Measurements from ENCODE around the gene STRA6. TPM values are rescaled to one million over a fixed set of nuclear protein-coding genes. Genes with fewer than 3 reads are reported as not detected.
A peak's percentile ranks its signal among the peaks of the same experiment; 100 is the strongest.

Gene STRA6
- total and polyA plus RNA-seq, 2 of the 8 experiments (the other 6 are each of a cell fraction or from before 2014, with no cell fraction given): 9.3 to 14.5 TPM

DNA sequence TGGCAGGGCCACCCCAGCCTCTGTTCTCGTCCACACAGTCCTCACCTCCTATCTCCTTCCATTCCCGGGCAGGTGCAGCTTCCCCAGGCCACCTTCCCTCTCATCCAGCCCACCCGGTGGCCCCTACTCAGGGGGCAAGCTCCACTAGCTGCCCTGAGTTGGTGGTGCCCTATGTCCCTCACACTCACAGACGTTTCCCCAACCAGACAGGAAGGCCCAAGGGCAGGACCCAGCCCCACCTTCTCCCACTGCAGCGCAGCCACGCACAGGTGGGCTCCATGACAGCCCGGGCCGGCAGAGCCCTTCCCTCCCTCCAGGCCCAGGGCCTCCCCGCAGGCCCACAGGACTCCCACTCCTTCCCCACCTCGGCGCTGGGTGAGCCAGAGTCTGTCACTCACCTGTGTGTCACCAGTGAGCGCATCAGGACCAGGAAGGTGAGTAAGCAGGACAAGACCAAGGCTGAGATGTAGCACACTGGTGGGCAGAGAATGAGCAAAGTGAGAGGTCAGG, 17.9 kb downstream of the STRA6 start:
- no peak overlapping the region for H4K91ac ChIP-seq (replicated peaks; ENCODE audit: insufficient read length, low read length)
- H3K4me3 ChIP-seq (ENCODE audit: extremely low read depth in 1 of 4, insufficient read depth in 2 of 4, low read depth in 3 of 4, low read length in 4 of 4): no peak overlapping the region
- no peak overlapping the region for H2BK5ac ChIP-seq (ENCODE audit: low read depth, low read length)
- no peak overlapping the region for H2BK20ac ChIP-seq (ENCODE audit: low read length)
- POLR2A ChIA-PET (ENCODE audit: partially characterized antibody): interaction anchor here (0.9 to 10.3 kb wide), 4 partner anchors 10 to 16 kb away, joined by 3 to 76 read pairs (median 6); partner anchors contain the start of genes ISLR and STRA6
- peak overlapping the region; percentile 40; the same call in 1 of the 2 replicates for H4K8ac ChIP-seq (ENCODE audit: extremely low read depth, insufficient read depth, low read length)
- no peak overlapping the region for H3K56ac ChIP-seq (replicated peaks; ENCODE audit: insufficient read length, low read depth, low read length)
- no peak overlapping the region for H2BK12ac ChIP-seq (ENCODE audit: low read depth, low read length)
- H3K4ac ChIP-seq (replicated peaks; ENCODE audit: insufficient read length, low read depth, low read length): no peak overlapping the region
- CTCF ChIA-PET (ENCODE audit: partially characterized antibody): interaction anchor here (1.8 kb wide), 1 partner anchor 10 kb away, joined by 4 read pairs; no protein-coding TSS in a partner anchor
- H3K36me3 ChIP-seq (ENCODE audit: control insufficient read depth in 2 of 4, insufficient read depth in 4 of 4, low read length in 3 of 4): no peaks in the 10 kb centered on the region
- TF ChIP-seq SRF (IDR thresholded peaks at IDR 0.05; ENCODE audit: low read depth, low read length) (no peak), HDAC2 (IDR thresholded peaks at IDR 0.05; ENCODE audit: borderline replicate concordance in 1 of 2, low read depth in 2 of 2, low read length in 2 of 2) (no peak), BCL11A (IDR thresholded peaks at IDR 0.05; ENCODE audit: low read depth in 2 of 2, low read length in 2 of 2) (no peak), KDM4A (IDR thresholded peaks at IDR 0.05; ENCODE audit: low read depth, low read length, severe bottlenecking) (no peak), TBP (IDR thresholded peaks at IDR 0.05; ENCODE audit: low read depth, low read length) (no peak), EZH2 (IDR thresholded peaks at IDR 0.05; ENCODE audit: low read depth, low read length, severe bottlenecking) (no peak), SP4 (IDR thresholded peaks at IDR 0.05; ENCODE audit: low read length) (no peak), GABPA (IDR thresholded peaks at IDR 0.05; ENCODE audit: borderline replicate concordance, insufficient read depth, low read length) (no peak), RXRA (IDR thresholded peaks at IDR 0.05; ENCODE audit: insufficient read depth, low read depth, low read length) (no peak), CHD2 (IDR thresholded peaks at IDR 0.05; ENCODE audit: low read length) (no peak)
- TF ChIP-seq, protein P1, sequence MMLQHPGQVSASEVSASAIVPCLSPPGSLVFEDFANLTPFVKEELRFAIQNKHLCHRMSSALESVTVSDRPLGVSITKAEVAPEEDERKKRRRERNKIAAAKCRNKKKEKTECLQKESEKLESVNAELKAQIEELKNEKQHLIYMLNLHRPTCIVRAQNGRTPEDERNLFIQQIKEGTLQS (IDR thresholded peaks at IDR 0.05; ENCODE audit: insufficient read depth, low read depth, low read length): no peak
- H4K20me1 ChIP-seq (replicated peaks in 1 of 2; ENCODE audit: control insufficient read depth in 1 of 2, insufficient read depth in 2 of 2, low read length in 2 of 2): peaks cover 0 to 2% of the 10 kb centered on the region in 2 experiments
- no peaks in the 10 kb centered on the region for H3K4me1 ChIP-seq (replicated peaks in 1 of 4; ENCODE audit: control insufficient read depth in 3 of 4, insufficient read depth in 4 of 4, low read length in 3 of 4)
- DNase-seq (ENCODE audit: low read depth in 1 of 2, low spot score in 2 of 2) (no peak), FAIRE-seq (no peak)
- 92% methylated on average over 12 of the region's 12 CpGs; no CpG with 5 or more reads in 1 of the 2 experiments for WGBS, 2 experiments (ENCODE audit: extremely low coverage in 1 of 2, insufficient coverage in 1 of 2, insufficient read length in 1 of 2, insufficient replicate concordance in 2 of 2, low coverage in 1 of 2, low lambda C conversion rate in 2 of 2, missing lambda C conversion rate in 1 of 2)
- H3K79me1 ChIP-seq (ENCODE audit: low read depth, low read length): no peaks in the 10 kb centered on the region; the same call in 1 of the 2 replicates
- no peak overlapping the region for H2AFZ ChIP-seq (ENCODE audit: low read length)
- no peak overlapping the region for H3K14ac ChIP-seq (ENCODE audit: insufficient read length)
- no peak overlapping the region for H3K23ac ChIP-seq (ENCODE audit: insufficient read length)
- no peaks in the 10 kb centered on the region for H3K27me3 ChIP-seq (replicated peaks in 1 of 4; ENCODE audit: control insufficient read depth in 3 of 4, extremely low read depth in 1 of 4, insufficient read depth in 3 of 4, low read length in 3 of 4)
- H3K23me2 ChIP-seq (ENCODE audit: low read depth, low read length): no peaks in the 10 kb centered on the region
- H3K9me3 ChIP-seq (ENCODE audit: insufficient read depth in 2 of 2, low read depth in 1 of 2, low read length in 1 of 2): no peaks in the 10 kb centered on the region
- H3K27ac ChIP-seq (ENCODE audit: low read depth, low read length): no peak overlapping the region
- no peak overlapping the region for H2AK5ac ChIP-seq (ENCODE audit: low read depth, low read length)
- no peak overlapping the region for H3K18ac ChIP-seq (ENCODE audit: extremely low read depth, low read length)
- no peaks in the 10 kb centered on the region for H3K79me2 ChIP-seq (ENCODE audit: control insufficient read depth in 1 of 2, insufficient read depth in 2 of 2, low read length in 2 of 2)
- H3K9ac ChIP-seq (replicated peaks in 1 of 4; ENCODE audit: extremely low read depth in 1 of 4, low read depth in 3 of 4, low read length in 3 of 4): no peak overlapping the region
- H2BK15ac ChIP-seq (ENCODE audit: low read length): no peak overlapping the region
- no peak overlapping the region for H3K4me2 ChIP-seq (ENCODE audit: insufficient read depth in 1 of 2, low read depth in 2 of 2, low read length in 2 of 2)
- H2BK120ac ChIP-seq (replicated peaks; ENCODE audit: low read depth, low read length): no peak overlapping the region
- H4K5ac ChIP-seq (ENCODE audit: insufficient read length, low read depth, low read length): no peak overlapping the region

Measured in H1 (cell line).